ENCODE data around the gene TM9SF4. TPM values are rescaled to one million over a fixed set of nuclear protein-coding genes. Genes with fewer than 3 reads are reported as not detected.

The TM9SF4 gene
- total RNA-seq, 1 donor from 2014 or later: 12.5 TPM

- no peak for DNase-seq (ENCODE audit: low spot score)
Measured at GRCh38 chr20:32206760-32207625, 97.5 kb downstream of the TM9SF4 start.

DNA sequence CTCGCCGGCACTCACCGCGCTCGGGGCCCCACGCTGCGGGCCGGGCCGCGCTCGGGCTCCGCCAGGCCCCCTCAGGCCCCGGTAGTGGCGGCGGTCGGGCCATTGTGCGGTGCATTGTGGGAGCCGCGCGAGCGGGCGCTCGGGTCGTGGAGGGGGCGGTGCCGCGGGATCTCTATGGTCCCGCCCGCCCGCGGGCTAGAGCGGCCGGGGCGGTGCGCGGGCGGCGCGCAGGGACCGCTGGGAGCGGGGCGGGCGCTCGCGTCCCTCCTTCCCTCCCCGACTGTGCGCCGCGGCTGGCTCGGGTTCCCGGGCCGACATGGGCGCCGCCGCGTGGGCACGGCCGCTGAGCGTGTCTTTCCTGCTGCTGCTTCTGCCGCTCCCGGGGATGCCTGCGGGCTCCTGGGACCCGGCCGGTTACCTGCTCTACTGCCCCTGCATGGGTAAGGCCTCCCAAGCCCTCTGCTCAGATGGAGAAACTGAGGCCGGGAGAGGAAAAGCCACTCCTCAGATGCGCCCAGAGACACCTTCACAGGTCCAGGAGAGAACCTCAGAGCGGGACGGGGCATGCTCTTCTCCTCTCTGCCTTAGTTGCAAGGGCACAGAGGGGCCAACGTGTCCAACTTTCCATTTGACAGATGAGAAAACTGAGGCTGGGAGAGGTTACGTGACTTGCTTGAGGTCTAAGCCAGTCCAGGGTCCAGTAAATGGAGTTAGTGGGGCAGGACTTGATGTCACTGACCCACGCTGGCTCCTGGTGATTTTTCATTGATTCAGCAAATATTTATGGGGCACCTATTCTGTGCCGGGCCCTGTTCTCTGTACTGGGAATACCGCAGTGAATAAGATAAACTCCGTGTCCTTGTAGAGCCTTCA, 98.3 kb downstream of the TM9SF4 start, which contains the start of the genes PLAGL2 and POFUT1:
TSS of gene PLAGL2 (minus strand) at position 118 of the 873 bp plus-strand sequence. CDS start 5,565 bp downstream, outside the sequence.
TSS of gene POFUT1 (plus strand) at position 255 of the 873 bp plus-strand sequence. CDS start at position 317, 62 bp downstream.
- peak; percentile 91 for DNase-seq (ENCODE audit: low spot score)

GRCh38 chr20:32208499-32209154, 99.1 kb downstream of the TM9SF4 start:
- DNase-seq (ENCODE audit: low spot score): no peak

- DNase-seq (ENCODE audit: low spot score): no peak
Measured at GRCh38 chr20:32209850-32210605, 100.5 kb downstream of the TM9SF4 start.

DNA sequence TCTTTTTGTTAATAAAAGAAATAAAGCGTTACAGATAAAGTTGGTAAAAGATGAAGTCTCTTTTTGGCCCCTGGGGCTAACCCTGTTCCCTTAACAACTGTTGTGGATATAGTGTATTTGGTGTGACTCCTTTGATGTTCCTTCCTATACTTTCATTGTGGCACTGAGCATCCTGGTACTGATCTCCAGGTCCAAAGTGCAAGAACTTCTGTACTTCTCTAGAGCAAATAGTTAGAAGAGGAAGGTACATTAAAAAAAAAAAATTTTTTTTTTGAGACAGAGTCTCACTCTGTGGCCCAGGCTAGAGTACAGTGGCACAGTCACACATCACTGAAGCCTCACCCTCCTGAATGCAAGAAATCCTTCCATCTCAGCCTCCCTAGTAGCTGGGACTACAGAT, 104.4 kb downstream of the TM9SF4 start:
- no peak for DNase-seq (ENCODE audit: low spot score)

DNA sequence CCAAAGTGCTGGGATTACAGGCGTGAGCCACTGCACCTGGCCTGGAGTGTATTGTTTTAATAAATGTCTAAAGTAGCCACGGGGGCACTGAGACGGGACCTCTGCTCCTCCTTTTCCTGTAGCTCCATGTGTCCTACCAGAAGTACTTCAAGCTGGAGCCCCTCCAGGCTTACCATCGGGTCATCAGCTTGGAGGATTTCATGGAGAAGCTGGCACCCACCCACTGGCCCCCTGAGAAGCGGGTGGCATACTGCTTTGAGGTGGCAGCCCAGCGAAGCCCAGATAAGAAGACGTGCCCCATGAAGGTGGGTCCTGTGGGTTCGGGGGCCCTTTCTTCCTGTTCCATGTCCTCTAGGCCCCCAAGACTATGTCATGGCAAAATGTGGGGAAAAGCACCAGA, 105.6 kb downstream of the TM9SF4 start:
- no peak for DNase-seq (ENCODE audit: low spot score)

DNA sequence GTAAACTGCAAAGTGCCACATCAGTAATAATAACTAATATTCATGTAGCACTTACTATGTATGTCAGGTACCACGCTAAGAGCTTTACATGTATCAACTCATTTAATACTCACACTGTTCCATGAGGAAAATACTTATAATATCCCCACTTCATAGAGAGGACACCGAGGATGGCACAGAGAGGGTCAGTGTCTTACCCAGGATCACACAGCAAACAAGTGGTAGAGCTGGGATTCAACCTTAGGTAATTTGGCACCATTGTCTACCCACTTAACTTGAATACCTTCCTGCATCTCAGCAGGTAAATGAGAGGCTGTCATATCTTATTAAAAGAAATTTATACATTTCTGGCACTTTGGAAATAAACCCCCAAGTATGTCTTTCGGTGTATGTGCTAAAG, 106.2 kb downstream of the TM9SF4 start:
- DNase-seq (ENCODE audit: low spot score): no peak

DNA sequence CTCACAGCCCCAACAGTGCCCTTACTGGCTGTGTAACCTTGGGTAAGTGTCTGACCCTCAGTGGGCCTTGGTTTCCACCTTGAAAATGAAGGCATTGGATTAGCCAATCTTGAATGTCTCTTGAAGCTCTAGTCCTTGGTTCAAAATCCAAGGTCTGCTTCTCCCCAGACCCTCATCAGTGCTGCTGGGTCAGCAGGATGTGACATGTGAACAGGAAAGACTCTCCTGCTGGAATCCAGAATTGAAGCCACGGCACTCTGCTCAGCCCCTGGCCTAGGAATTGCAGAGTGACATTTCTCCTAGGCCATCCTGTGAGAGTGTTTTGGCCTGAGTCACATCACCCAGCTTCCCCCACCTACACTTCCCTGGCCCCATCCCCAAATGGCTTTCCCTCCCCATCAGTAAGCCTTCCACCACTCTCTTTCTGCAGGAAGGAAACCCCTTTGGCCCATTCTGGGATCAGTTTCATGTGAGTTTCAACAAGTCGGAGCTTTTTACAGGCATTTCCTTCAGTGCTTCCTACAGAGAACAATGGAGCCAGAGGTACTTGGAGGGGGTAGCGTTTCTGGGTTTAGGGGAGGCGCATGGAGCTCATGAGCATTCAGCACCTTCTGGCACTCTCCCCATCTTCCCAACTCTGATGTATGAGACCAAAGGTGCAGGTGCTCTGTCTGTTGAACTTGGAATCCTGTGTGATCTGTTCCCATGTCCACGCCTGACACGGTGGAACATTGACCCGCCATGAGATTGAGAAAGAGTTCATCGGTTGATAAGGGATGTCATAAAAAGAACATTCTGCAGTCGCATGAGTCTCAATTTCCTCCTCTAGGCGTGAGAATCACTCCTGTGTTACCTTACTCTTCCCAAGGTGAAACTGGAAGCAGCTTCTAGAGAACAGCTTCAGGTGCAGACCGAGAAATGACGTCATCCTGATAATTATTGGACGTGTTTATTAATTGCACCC, 106.9 kb downstream of the TM9SF4 start:
- no peak for DNase-seq (ENCODE audit: low spot score)

Other genes starting within 250 kb of the TM9SF4 start
- 6.0 TPM for gene DUSP15, start 239.2 kb upstream of the TM9SF4 start, total RNA-seq (ENCODE audit: insufficient read depth, low replicate concordance)
- gene TTLL9, start 239.1 kb upstream of the TM9SF4 start, total RNA-seq (ENCODE audit: insufficient read depth, low replicate concordance): 5.8 TPM
- 1.2 TPM for gene PDRG1, start 157.7 kb upstream of the TM9SF4 start, total RNA-seq (ENCODE audit: insufficient read depth, low replicate concordance)
- gene XKR7, start 141.6 kb upstream of the TM9SF4 start, total RNA-seq (ENCODE audit: insufficient read depth, low replicate concordance): 0.48 TPM
- 7.9 TPM for gene CCM2L, start 99.3 kb upstream of the TM9SF4 start, total RNA-seq (ENCODE audit: insufficient read depth, low replicate concordance)
- gene HCK, start 57.5 kb upstream of the TM9SF4 start, total RNA-seq (ENCODE audit: insufficient read depth, low replicate concordance): 6.0 TPM
- 1.2 TPM for gene PLAGL2, start 98.0 kb downstream of the TM9SF4 start, total RNA-seq (ENCODE audit: insufficient read depth, low replicate concordance)
- gene POFUT1, start 98.2 kb downstream of the TM9SF4 start, total RNA-seq (ENCODE audit: insufficient read depth, low replicate concordance): 43.1 TPM
- 20.0 TPM for gene KIF3B, start 167.9 kb downstream of the TM9SF4 start, total RNA-seq (ENCODE audit: insufficient read depth, low replicate concordance)
- 134 TPM for gene ASXL1, start 248.6 kb downstream of the TM9SF4 start, total RNA-seq (ENCODE audit: insufficient read depth, low replicate concordance)